ENCODE data around the gene LYRM4. TPM values are rescaled to one million over a fixed set of nuclear protein-coding genes. Genes with fewer than 3 reads are reported as not detected.

Gene LYRM4
- total RNA-seq, 1 donor from 2014 or later = 20.4 TPM

DNA sequence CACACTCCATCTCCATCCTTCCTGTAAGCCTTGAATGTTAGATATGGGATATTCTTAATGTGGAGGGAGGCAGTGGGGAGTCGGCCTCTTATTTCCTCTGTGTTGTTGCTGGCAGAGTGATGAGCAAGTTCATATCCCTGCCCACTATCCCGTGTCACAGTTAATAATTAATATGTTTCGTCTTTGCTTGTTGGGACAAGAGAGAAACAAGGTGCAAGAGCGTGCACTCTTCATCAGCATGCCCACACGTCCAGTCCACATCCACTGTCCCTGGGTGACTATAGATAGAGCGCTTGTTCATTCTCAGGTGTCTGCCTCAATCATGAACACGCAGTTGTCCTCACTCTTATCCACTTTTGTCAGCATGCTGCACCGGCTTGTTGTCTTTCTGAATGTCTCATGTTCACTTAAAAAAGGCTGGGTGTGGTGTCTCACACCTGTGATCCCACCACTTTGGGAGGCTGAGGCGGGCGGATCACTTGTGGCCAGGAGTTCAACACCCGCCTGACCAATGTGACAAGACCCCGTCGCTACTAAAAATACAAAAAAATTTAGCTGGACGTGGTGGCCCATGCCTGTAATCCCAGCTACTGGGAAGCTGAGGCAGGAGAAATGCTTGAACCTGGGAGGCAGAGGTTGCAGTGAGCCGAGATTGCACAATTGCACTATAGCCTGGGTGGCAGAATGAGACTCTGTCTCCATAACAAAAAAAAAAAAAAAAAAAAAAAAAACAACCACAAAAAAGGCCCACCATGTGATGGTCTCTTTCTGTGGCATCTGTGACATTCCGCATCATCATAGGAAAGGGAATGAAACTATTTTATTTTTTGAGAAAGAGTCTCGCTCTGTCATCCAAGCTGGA, 141.4 kb downstream of the LYRM4 start:
- H3K4me1 ChIP-seq = no peaks in the 10 kb centered on the region
- no peaks in the 10 kb centered on the region for H3K9me3 ChIP-seq
- DNase-seq (no peak), ATAC-seq (no peak)
- H3K27ac ChIP-seq = no peak overlapping the region
- no peak overlapping the region for H3K4me3 ChIP-seq
- intact Hi-C loops (cut with DNase I) = no loop called here
- H3K36me3 ChIP-seq = no peaks in the 10 kb centered on the region
- H3K27me3 ChIP-seq = no peaks in the 10 kb centered on the region
- TF ChIP-seq, protein P1, sequence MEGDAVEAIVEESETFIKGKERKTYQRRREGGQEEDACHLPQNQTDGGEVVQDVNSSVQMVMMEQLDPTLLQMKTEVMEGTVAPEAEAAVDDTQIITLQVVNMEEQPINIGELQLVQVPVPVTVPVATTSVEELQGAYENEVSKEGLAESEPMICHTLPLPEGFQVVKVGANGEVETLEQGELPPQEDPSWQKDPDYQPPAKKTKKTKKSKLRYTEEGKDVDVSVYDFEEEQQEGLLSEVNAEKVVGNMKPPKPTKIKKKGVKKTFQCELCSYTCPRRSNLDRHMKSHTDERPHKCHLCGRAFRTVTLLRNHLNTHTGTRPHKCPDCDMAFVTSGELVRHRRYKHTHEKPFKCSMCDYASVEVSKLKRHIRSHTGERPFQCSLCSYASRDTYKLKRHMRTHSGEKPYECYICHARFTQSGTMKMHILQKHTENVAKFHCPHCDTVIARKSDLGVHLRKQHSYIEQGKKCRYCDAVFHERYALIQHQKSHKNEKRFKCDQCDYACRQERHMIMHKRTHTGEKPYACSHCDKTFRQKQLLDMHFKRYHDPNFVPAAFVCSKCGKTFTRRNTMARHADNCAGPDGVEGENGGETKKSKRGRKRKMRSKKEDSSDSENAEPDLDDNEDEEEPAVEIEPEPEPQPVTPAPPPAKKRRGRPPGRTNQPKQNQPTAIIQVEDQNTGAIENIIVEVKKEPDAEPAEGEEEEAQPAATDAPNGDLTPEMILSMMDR (IDR thresholded peaks at IDR 0.05) = no peak

- Histone ChIP-seq H3K36me3 (no peaks in the 10 kb centered on the region), H3K4me3 (no peak overlapping the region), H3K4me1 (no peaks in the 10 kb centered on the region), H3K27me3 (no peaks in the 10 kb centered on the region), H3K9me3 (no peaks in the 10 kb centered on the region), H3K27ac (no peak overlapping the region)
- no peak for ATAC-seq
- TF ChIP-seq, protein P1 (IDR thresholded peaks at IDR 0.05) = no peak
- intact Hi-C loops (cut with DNase I) = no loop called here
- DNase-seq = no peak
Observed at GRCh38 chr6:5116243-5116991, 144.3 kb downstream of the LYRM4 start.

DNA sequence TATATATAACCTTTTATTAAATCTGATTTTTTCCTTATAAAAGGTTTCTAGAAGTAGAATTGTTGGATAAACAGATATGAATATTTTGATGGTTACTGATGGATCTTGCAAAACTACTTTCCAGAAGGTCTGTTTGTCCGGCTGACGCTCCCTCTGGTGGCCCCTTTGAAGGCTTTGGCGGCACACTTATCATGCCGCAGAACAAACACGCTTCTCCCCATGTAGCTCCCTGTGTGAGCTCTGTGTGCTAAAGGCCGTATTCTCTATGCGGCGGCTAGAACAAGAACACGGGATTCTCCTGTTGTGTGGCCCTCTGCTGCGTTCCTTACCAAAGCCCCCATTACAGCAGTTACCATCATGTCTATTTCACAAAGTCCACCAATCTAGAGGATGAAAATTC, 145.6 kb downstream of the LYRM4 start:
- Histone ChIP-seq H3K4me3 (no peak overlapping the region), H3K27ac (no peak overlapping the region), H3K4me1 (no peaks in the 10 kb centered on the region), H3K36me3 (no peaks in the 10 kb centered on the region), H3K9me3 (no peaks in the 10 kb centered on the region), H3K27me3 (no peaks in the 10 kb centered on the region)
- ATAC-seq = peak; percentile 65
- DNase-seq = no peak
- TF ChIP-seq, protein P1 (IDR thresholded peaks at IDR 0.05) = peak; percentile 22
- intact Hi-C loops (cut with DNase I) = no loop called here

DNA sequence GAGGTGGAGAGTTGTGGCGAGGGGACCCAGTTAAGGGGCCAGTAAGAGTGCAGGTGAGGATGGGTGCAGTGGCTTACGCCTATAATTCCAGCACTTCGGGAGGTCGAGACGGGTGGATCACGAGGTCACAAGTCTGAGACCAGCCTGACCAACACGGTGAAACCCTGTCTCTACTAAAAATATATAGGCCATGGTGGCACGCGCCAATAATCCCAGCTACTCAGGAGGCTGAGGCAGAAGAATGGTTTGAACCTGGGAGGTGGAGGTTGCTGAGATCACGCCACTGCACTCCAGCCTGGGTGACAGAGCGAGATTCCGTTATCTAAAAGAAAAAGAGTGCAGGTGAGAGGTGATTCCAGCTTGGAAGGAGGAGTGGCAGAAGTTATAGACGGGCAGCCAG, 147.7 kb downstream of the LYRM4 start:
- DNase-seq (no peak), ATAC-seq (no peak)
- H3K4me3 ChIP-seq = no peak overlapping the region
- H3K27me3 ChIP-seq = no peaks in the 10 kb centered on the region
- H3K4me1 ChIP-seq = no peaks in the 10 kb centered on the region
- no peaks in the 10 kb centered on the region for H3K9me3 ChIP-seq
- TF ChIP-seq, protein P1 (IDR thresholded peaks at IDR 0.05) = no peak
- intact Hi-C loops (cut with DNase I) = no loop called here
- H3K36me3 ChIP-seq = no peaks in the 10 kb centered on the region
- H3K27ac ChIP-seq = no peak overlapping the region

GRCh38 chr6:5112066-5112799, 148.5 kb downstream of the LYRM4 start:
- Histone ChIP-seq H3K36me3 (no peaks in the 10 kb centered on the region), H3K4me3 (no peak overlapping the region), H3K4me1 (no peaks in the 10 kb centered on the region), H3K9me3 (no peaks in the 10 kb centered on the region), H3K27me3 (no peaks in the 10 kb centered on the region), H3K27ac (no peak overlapping the region)
- TF ChIP-seq, protein P1 (IDR thresholded peaks at IDR 0.05) = no peak
- DNase-seq (no peak), ATAC-seq (no peak)
- intact Hi-C loops (cut with DNase I) = no loop called here

All from upper lobe of right lung (tissue), 1 donor.